MM.1S (cell line): ENCODE data around the gene SYT13.

Source experiments
- CTCF ChIP-seq: fragments of 300-600 bp; sonication (generic); IDR thresholded peaks from 2 replicates; pipeline ENCODE4 v1.5.1; 2016; ENCODE audit warnings: antibody characterized with exemption, low read length, mixed read lengths
- EZH2 ChIP-seq: fragments of 300-600 bp; sonication (generic); optimal IDR thresholded peaks from 2 replicates; pipeline ENCODE3; 2017; ENCODE audit warnings: low read depth, mild to moderate bottlenecking, antibody characterized with exemption, low read length, mixed read lengths

GRCh38 chr11:45324459-45324858, 38.3 kb upstream of the SYT13 start:
- TF ChIP-seq CTCF, result no peak
- TF ChIP-seq EZH2, result no peak
